K562 (cell line): ENCODE data around the gene SKIC2. TPM values are rescaled to one million over a fixed set of nuclear protein-coding genes. Genes with fewer than 3 reads are reported as not detected.

Experiments
- C11orf30 ChIP-seq: fragments of 450-650 bp; IDR thresholded peaks from 2 replicates; pipeline ENCODE4 v1.6.1; 2016; ENCODE audit warnings: low read depth, mild to moderate bottlenecking
- CEBPZ ChIP-seq: fragments of 150-350 bp; IDR thresholded peaks from 2 replicates; pipeline ENCODE4 v1.6.1; 2014; ENCODE audit warnings: low read depth, mild to moderate bottlenecking, low read length, borderline replicate concordance
- CGGBP1 ChIP-seq: fragments of 250-450 bp; sonication (Bioruptor Pico); IDR thresholded peaks from 2 replicates; pipeline ENCODE4 v1.9.0; 2021; ENCODE audit warnings: mild to moderate bottlenecking
- CHAMP1 ChIP-seq: fragments of 450-650 bp; IDR thresholded peaks from 2 replicates; pipeline ENCODE4 v1.6.1; 2016; ENCODE audit warnings: mild to moderate bottlenecking
- DPF2 ChIP-seq: fragments of 450-650 bp; IDR thresholded peaks from 2 replicates; pipeline ENCODE4 v1.6.1; 2016
- E2F1 ChIP-seq: sonication (generic); formaldehyde crosslinking; IDR thresholded peaks from 2 replicates; pipeline ENCODE4 v1.8.1; 2023; ENCODE audit warnings: mild to moderate bottlenecking, missing genetic modification reagents, moderate library complexity
- HMG20B ChIP-seq: fragments of 250-450 bp; sonication (Bioruptor Pico); IDR thresholded peaks from 2 replicates; pipeline ENCODE4 v1.5.0; 2021; ENCODE audit warnings: mild to moderate bottlenecking
- MCM7 ChIP-seq, 2 experiments: fragments of 450-650 bp; IDR thresholded peaks; 2 replicates each; pipeline ENCODE4 v1.6.1; 2016 to 2018
- MNT ChIP-seq, 2 experiments: fragments of 450-650 bp; conservative IDR thresholded peaks; 2 replicates each; pipeline ENCODE4 v1.6.1; 2017; ENCODE audit warnings: mild to moderate bottlenecking in 2 of 2, moderate library complexity in 2 of 2
- POLR2AphosphoS5 ChIP-seq: IDR thresholded peaks from 2 replicates; pipeline ENCODE4 v1.6.1; 2011; ENCODE audit warnings: mild to moderate bottlenecking, low read depth, low read length, moderate library complexity; ENCODE audit not compliant: control insufficient read depth, insufficient read depth
- RBM34 ChIP-seq: fragments of 200-400 bp; formaldehyde crosslinking; IDR thresholded peaks from 2 replicates; pipeline ENCODE4 v1.6.1; 2018; ENCODE audit warnings: low read length, borderline replicate concordance; ENCODE audit not compliant: insufficient read depth
- SMARCA4 ChIP-seq: fragments of 450-650 bp; IDR thresholded peaks from 2 replicates; pipeline ENCODE4 v1.6.1; 2016
- SRSF3 ChIP-seq: fragments of 200-400 bp; formaldehyde crosslinking; IDR thresholded peaks from 2 replicates; pipeline ENCODE4 v1.6.1; 2016; ENCODE audit warnings: mild to moderate bottlenecking, low read length, moderate library complexity; ENCODE audit not compliant: insufficient read depth
- TBL1XR1 ChIP-seq, 2 experiments: IDR thresholded peaks; 2 replicates each; pipeline ENCODE4 v1.6.1; 2012; ENCODE audit warnings: improper control_type of control experiment in 2 of 2, low read length in 2 of 2, mild to moderate bottlenecking in 1 of 2
- ZC3H8 ChIP-seq: fragments of 450-650 bp; IDR thresholded peaks from 2 replicates; pipeline ENCODE4 v1.6.1; 2017
- ZNF134 ChIP-seq: fragments of 250-450 bp; sonication (Bioruptor Pico); conservative IDR thresholded peaks from 2 replicates; pipeline ENCODE4 v1.4.0; 2020
- ZNF175 ChIP-seq: fragments of 200-800 bp; sonication (Bioruptor generic); IDR thresholded peaks from 2 replicates; pipeline ENCODE4 v1.6.1; 2016; ENCODE audit warnings: low read depth, mild to moderate bottlenecking, missing genetic modification characterization, missing compliant biosample characterization
- ZNF324 ChIP-seq: fragments of 250-450 bp; sonication (Bioruptor Pico); IDR thresholded peaks from 2 replicates; pipeline ENCODE4 v1.4.0; 2020; ENCODE audit warnings: mild to moderate bottlenecking
- ZNF408 ChIP-seq: fragments of 250-450 bp; sonication (Bioruptor Pico); IDR thresholded peaks from 2 replicates; pipeline ENCODE4 v1.4.0; 2020; ENCODE audit warnings: low read depth, mild to moderate bottlenecking, moderate library complexity
- ZNF785 ChIP-seq: fragments of 250-450 bp; sonication (Bioruptor Pico); IDR thresholded peaks from 2 replicates; pipeline ENCODE4 v1.4.0; 2020; ENCODE audit warnings: mild to moderate bottlenecking
- polyA plus RNA-seq, 8 experiments: library from polyadenylated mRNA; depleted of rRNA in 4 of 8; stranded (reverse) in 5 of 8; unstranded in 3 of 8; fragments of >200 nt; fragmentation: Nextera tagmentation in 2 of 8; fragmentation: Illumina TruSeq in 1 of 8; extraction: Ambion mirVana in 2 of 8; extraction: Trizol in 1 of 8; gene quantifications; 2 replicates each; pipeline versions ENCODE4 v1.2.1 to v1.2.3, GENCODE V29; 2011 to 2014; ENCODE audit warnings: inconsistent platforms in 1 of 8, missing spikeins in 1 of 8
- total RNA-seq, 7 experiments: library from RNA; depleted of rRNA in 6 of 7; stranded (reverse); fragments of >200 nt in 6 of 7; fragmentation: Illumina TruSeq in 2 of 7; extraction: Trizol in 2 of 7; gene quantifications; 2 replicates each; pipeline versions ENCODE4 v1.2.1 to v1.2.3, GENCODE V29; 2011 to 2021; ENCODE audit warnings: low replicate concordance in 1 of 7

The SKIC2 gene
- total and polyA plus RNA-seq, 9 of the 15 experiments (the other 6 are each of a cell fraction or from before 2014, with no cell fraction given): 3.3 to 94.6 (median 38.8) TPM

- TF ChIP-seq RBM34 (no peak), CHAMP1 (no peak), TBL1XR1 (IDR thresholded peaks at IDR 0.05; ENCODE audit: low read length in 2 of 2) (peak in 1 of 2 experiments; percentile 90; a peak in 2 of 4 replicates), ZNF134 (CRISPR knock-in tag) (0 out of 2 replicates have a peak, but pooled peaks have one; percentile 4), ZC3H8 (0 out of 2 replicates have a peak, but pooled peaks have one; percentile 53), CGGBP1 (CRISPR knock-in tag) (no peak), ZNF785 (no peak), ZNF408 (CRISPR knock-in tag) (no peak), C11orf30 (peak; percentile 98), ZNF324 (CRISPR knock-in tag) (peak; percentile 37; the same call in 1 of the 2 replicates), MCM7 (IDR thresholded peaks at IDR 0.05) (no peak), ZNF175 (CRISPR knock-in tag) (peak; percentile 90), HMG20B (CRISPR knock-in tag) (no peak; the same call in 1 of the 2 replicates), MNT (conservative IDR thresholded peaks at IDR 0.05) (peak; percentile 95 to 98), SRSF3 (no peak), DPF2 (no peak; the same call in 1 of the 2 replicates), POLR2AphosphoS5 (no peak; the same call in none of the 2 replicates), CEBPZ (no peak), E2F1 (CRISPR knock-in tag) (no peak; the same call in none of the 2 replicates), SMARCA4 (peak; percentile 54)
Observed at GRCh38 chr6:31971993-31972708, 13.2 kb downstream of the SKIC2 start, which contains the start of gene DXO (continued).
